Mesendoderm (in vitro differentiated cells): ENCODE measurements around the gene DNAJC9.
"Not testable (repeated sequence)": the region's sequence is repeated elsewhere in the genome, so short reads cannot be mapped to it uniquely, and the experiment has no call there.

Source experiments
- DNase-seq: peaks from one replicate; pipeline ENCODE4 v3.0.0; 2013
- H2AK5ac ChIP-seq: 2 replicates; pipeline ENCODE4 v1.6.1; 2013; ENCODE audit warnings: low read length, inconsistent platforms
- H2BK120ac ChIP-seq: 2 replicates; pipeline ENCODE4 v1.6.1; 2013; ENCODE audit warnings: low read depth, mild to moderate bottlenecking, low read length, moderate library complexity, mixed read lengths
- H2BK15ac ChIP-seq: replicated peaks from 2 replicates; pipeline ENCODE4 v1.6.1; 2013; ENCODE audit warnings: low read depth, mild to moderate bottlenecking, moderate library complexity
- H2BK5ac ChIP-seq: 2 replicates; pipeline ENCODE4 v1.6.1; 2013; ENCODE audit warnings: low read length, inconsistent platforms
- H3K18ac ChIP-seq: 2 replicates; pipeline ENCODE4 v1.6.1; 2013; ENCODE audit warnings: mild to moderate bottlenecking, low read length, mixed read lengths
- H3K23ac ChIP-seq: one replicate; pipeline ENCODE4 v1.6.1; 2013; ENCODE audit warnings: low read length
- H3K27ac ChIP-seq: 2 replicates; pipeline ENCODE4 v1.5.1; 2013; ENCODE audit warnings: low read depth, mild to moderate bottlenecking, inconsistent platforms, low read length, moderate library complexity
- H3K27me3 ChIP-seq: 2 replicates; pipeline ENCODE4 v1.6.1; 2013; ENCODE audit warnings: low read length, control low read depth, mild to moderate bottlenecking, inconsistent platforms; ENCODE audit not compliant: insufficient read depth, poor library complexity
- H3K36me3 ChIP-seq: 2 replicates; pipeline ENCODE4 v1.6.1; 2013; ENCODE audit warnings: low read length, inconsistent platforms; ENCODE audit not compliant: control insufficient read depth, insufficient read depth
- H3K4ac ChIP-seq: one replicate; pipeline ENCODE4 v1.6.1; 2013; ENCODE audit warnings: low read depth, mild to moderate bottlenecking, low read length, moderate library complexity
- H3K4me1 ChIP-seq: 2 replicates; pipeline ENCODE4 v1.6.1; 2013; ENCODE audit warnings: low read depth, low read length, inconsistent platforms; ENCODE audit not compliant: control insufficient read depth
- H3K4me2 ChIP-seq: 2 replicates; pipeline ENCODE4 v1.6.1; 2013; ENCODE audit warnings: low read length
- H3K4me3 ChIP-seq: 2 replicates; pipeline ENCODE4 v1.5.1; 2013; ENCODE audit warnings: mild to moderate bottlenecking, low read length
- H3K56ac ChIP-seq: one replicate; pipeline ENCODE4 v1.6.1; 2013; ENCODE audit warnings: low read length
- H3K79me1 ChIP-seq: 2 replicates; pipeline ENCODE4 v1.6.1; 2013; ENCODE audit warnings: low read length, inconsistent platforms
- H3K79me2 ChIP-seq: 2 replicates; pipeline ENCODE4 v1.6.1; 2013; ENCODE audit warnings: mild to moderate bottlenecking, low read length; ENCODE audit not compliant: control insufficient read depth, insufficient read depth
- H3K9ac ChIP-seq: 2 replicates; pipeline ENCODE4 v1.6.1; 2013; ENCODE audit warnings: low read length, inconsistent platforms
- H4K5ac ChIP-seq: one replicate; pipeline ENCODE4 v1.6.1; 2013; ENCODE audit warnings: low read length
- H4K8ac ChIP-seq: one replicate; pipeline ENCODE4 v1.6.1; 2013; ENCODE audit warnings: low read depth, mild to moderate bottlenecking, control low read depth, low read length, moderate library complexity
- whole genome bisulfite sequencing: extraction: QIAGEN DNeasy Blood & Tissue Kit; methylation state at CpG from one replicate; pipeline ENCODE4 v1.1.7; 2013; ENCODE audit warnings: low lambda C conversion rate, missing lambda C conversion rate; ENCODE audit not compliant: insufficient coverage; ENCODE audit errors: extremely low coverage; 5-methylcytosine and 5-hydroxymethylcytosine counted together

The DNAJC9 gene

GRCh38 chr10:73258612-73259011, 11.6 kb upstream of the DNAJC9 start:
- H3K4me1 ChIP-seq, H2BK120ac ChIP-seq, H2AK5ac ChIP-seq, H3K56ac ChIP-seq, H4K5ac ChIP-seq, H3K36me3 ChIP-seq, H2BK5ac ChIP-seq, H3K9ac ChIP-seq, H3K23ac ChIP-seq, H3K4ac ChIP-seq, H2BK15ac ChIP-seq, H3K4me2 ChIP-seq, H3K27me3 ChIP-seq, H4K8ac ChIP-seq, H3K27ac ChIP-seq, H3K4me3 ChIP-seq, H3K18ac ChIP-seq, H3K79me2 ChIP-seq, H3K79me1 ChIP-seq: not testable (repeated sequence)
- WGBS = no CpG with 5 or more reads among the region's 10 CpGs
- peak; percentile 31 for DNase-seq

- Histone ChIP-seq H4K5ac (no peak overlapping the region), H3K23ac (no peak overlapping the region), H3K9ac (peak overlapping the region; percentile 99), H2BK5ac (no peak overlapping the region), H3K36me3 (no peaks in the 10 kb centered on the region), H3K27ac (no peak overlapping the region), H2AK5ac (no peak overlapping the region), H3K4me3 (peak overlapping the region; percentile 94), H3K79me1 (peaks cover 12% of the 10 kb centered on the region), H3K18ac (no peak overlapping the region), H3K4ac (no peak overlapping the region), H3K27me3 (no peaks in the 10 kb centered on the region), H4K8ac (no peak overlapping the region), H3K4me1 (no peaks in the 10 kb centered on the region), H2BK120ac (no peak overlapping the region), H3K79me2 (peaks cover 22% of the 10 kb centered on the region), H3K4me2 (peak overlapping the region; percentile 56), H3K56ac (peak overlapping the region; percentile 99), H2BK15ac (no peak overlapping the region)
- peak; percentile 56 for DNase-seq
- WGBS = no CpG with 5 or more reads among the region's 4 CpGs
These were observed 6.1 kb upstream of the DNAJC9 start for GRCh38 chr10:73253225-73253555.

GRCh38 chr10:73252445-73253224, 5.6 kb upstream of the DNAJC9 start, which contains the start of gene MRPS16:
Gene MRPS16, minus strand, starts transcription at chr10:73252644. Its CDS starts 162 bp downstream, at chr10:73252482.
- peak within 1 kb of the TSS; percentile 99 for H3K56ac ChIP-seq
- no peaks in the 10 kb centered on the region for H3K4me1 ChIP-seq
- H2BK5ac ChIP-seq = peak within 1 kb of the TSS; percentile 92
- no peak within 1 kb of the TSS for H2BK15ac ChIP-seq
- peak within 1 kb of the TSS; percentile 99 for H3K9ac ChIP-seq
- H3K36me3 ChIP-seq = no peaks in the 10 kb centered on the region
- no peaks in the 10 kb centered on the region for H3K27me3 ChIP-seq
- peaks cover 22% of the 10 kb centered on the region for H3K79me2 ChIP-seq
- H3K4me3 ChIP-seq = peak within 1 kb of the TSS; percentile 94
- no peak within 1 kb of the TSS for H4K5ac ChIP-seq
- H3K4ac ChIP-seq = peak within 1 kb of the TSS; percentile 76
- H2BK120ac ChIP-seq = no peak within 1 kb of the TSS
- peak within 1 kb of the TSS; percentile 35 for H3K18ac ChIP-seq
- H2AK5ac ChIP-seq = peak within 1 kb of the TSS; percentile 78
- H3K4me2 ChIP-seq = peak within 1 kb of the TSS; percentile 91
- H3K27ac ChIP-seq = peak within 1 kb of the TSS; percentile 84
- DNase-seq = peak; percentile 99
- no CpG with 5 or more reads among the region's 51 CpGs for WGBS
- no peak within 1 kb of the TSS for H4K8ac ChIP-seq
- H3K23ac ChIP-seq = no peak within 1 kb of the TSS
- H3K79me1 ChIP-seq = peaks cover 12% of the 10 kb centered on the region

- H3K9ac ChIP-seq = peak overlapping the region; percentile 97
- peaks cover 22% of the 10 kb centered on the region for H3K79me2 ChIP-seq
- WGBS = no CpG with 5 or more reads among the region's 23 CpGs
- H3K23ac ChIP-seq = no peak overlapping the region
- no peak overlapping the region for H2BK120ac ChIP-seq
- peak overlapping the region; percentile 48 for H2BK5ac ChIP-seq
- peak; percentile 54 for DNase-seq
- H3K4me3 ChIP-seq = peak overlapping the region; percentile 54
- peak overlapping the region; percentile 85 for H3K56ac ChIP-seq
- H2AK5ac ChIP-seq = peak overlapping the region; percentile 78
- H3K4ac ChIP-seq = peak overlapping the region; percentile 76
- no peak overlapping the region for H4K8ac ChIP-seq
- no peak overlapping the region for H2BK15ac ChIP-seq
- H3K27ac ChIP-seq = peak overlapping the region; percentile 79
- H3K4me1 ChIP-seq = no peaks in the 10 kb centered on the region
- H4K5ac ChIP-seq = no peak overlapping the region
- H3K4me2 ChIP-seq = peak overlapping the region; percentile 91
- peaks cover 12% of the 10 kb centered on the region for H3K79me1 ChIP-seq
- H3K18ac ChIP-seq = peak overlapping the region; percentile 35
- no peaks in the 10 kb centered on the region for H3K27me3 ChIP-seq
- no peaks in the 10 kb centered on the region for H3K36me3 ChIP-seq
These were observed 4.8 kb upstream of the DNAJC9 start for GRCh38 chr10:73251683-73252444.

- peaks cover 45% of the 10 kb centered on the region for H3K79me2 ChIP-seq
- no peaks in the 10 kb centered on the region for H3K27me3 ChIP-seq
- no peak overlapping the region for H2BK5ac ChIP-seq
- H4K8ac ChIP-seq = no peak overlapping the region
- peaks cover 2% of the 10 kb centered on the region for H3K36me3 ChIP-seq
- no peak overlapping the region for H3K4ac ChIP-seq
- H3K18ac ChIP-seq = no peak overlapping the region
- no peak overlapping the region for H4K5ac ChIP-seq
- no peak overlapping the region for H3K23ac ChIP-seq
- no peak overlapping the region for H2AK5ac ChIP-seq
- no peak overlapping the region for H2BK15ac ChIP-seq
- no peak overlapping the region for H3K4me3 ChIP-seq
- no peak overlapping the region for H3K4me2 ChIP-seq
- H3K56ac ChIP-seq = no peak overlapping the region
- H2BK120ac ChIP-seq = no peak overlapping the region
- H3K9ac ChIP-seq = peak overlapping the region; percentile 29
- peaks cover 11% of the 10 kb centered on the region for H3K79me1 ChIP-seq
- H3K4me1 ChIP-seq = peaks cover 4% of the 10 kb centered on the region
- WGBS = no CpG with 5 or more reads among the region's 5 CpGs
- DNase-seq = no peak
- no peak overlapping the region for H3K27ac ChIP-seq
These were observed 1.2 kb upstream of the DNAJC9 start for GRCh38 chr10:73248259-73248724.
